ENCODE results near the gene PCK2. TPM values are rescaled to one million over a fixed set of nuclear protein-coding genes. Genes with fewer than 3 reads are reported as not detected.
A peak's percentile ranks its signal among the peaks of the same experiment; 100 is the strongest.

Gene PCK2
- total and polyA plus RNA-seq, 4 donors: 8.9 to 91.7 (median 38.2) TPM

DNA sequence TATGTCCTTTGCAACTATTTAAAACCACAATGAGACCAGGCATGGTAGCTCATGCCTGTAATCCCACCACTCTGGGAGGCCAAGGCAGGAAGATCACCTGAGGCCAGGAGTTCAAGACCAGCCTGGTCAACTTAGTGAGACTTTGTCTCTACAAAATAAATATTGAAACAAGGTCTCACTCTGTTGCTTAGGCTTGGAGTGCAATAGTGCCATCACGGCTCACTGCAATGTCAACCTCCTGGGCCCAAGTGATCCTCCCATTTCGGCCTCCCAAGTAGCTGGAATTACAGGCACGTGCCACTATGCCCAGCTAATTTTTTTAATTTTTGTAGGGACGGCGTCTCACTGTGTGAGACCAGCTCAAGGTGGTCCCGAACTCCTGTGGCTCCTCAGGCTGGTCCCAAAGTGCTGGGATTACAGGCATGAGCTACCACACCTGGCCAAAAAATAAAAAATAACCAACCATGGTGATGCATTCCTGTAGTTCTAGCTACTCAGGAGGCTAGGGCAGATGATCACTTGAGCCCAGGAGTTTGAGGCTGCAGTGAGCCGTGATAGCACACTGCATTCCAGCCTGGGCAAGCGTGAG lies 35.4 kb downstream of the PCK2 start:
- TF ChIP-seq, protein P1, sequence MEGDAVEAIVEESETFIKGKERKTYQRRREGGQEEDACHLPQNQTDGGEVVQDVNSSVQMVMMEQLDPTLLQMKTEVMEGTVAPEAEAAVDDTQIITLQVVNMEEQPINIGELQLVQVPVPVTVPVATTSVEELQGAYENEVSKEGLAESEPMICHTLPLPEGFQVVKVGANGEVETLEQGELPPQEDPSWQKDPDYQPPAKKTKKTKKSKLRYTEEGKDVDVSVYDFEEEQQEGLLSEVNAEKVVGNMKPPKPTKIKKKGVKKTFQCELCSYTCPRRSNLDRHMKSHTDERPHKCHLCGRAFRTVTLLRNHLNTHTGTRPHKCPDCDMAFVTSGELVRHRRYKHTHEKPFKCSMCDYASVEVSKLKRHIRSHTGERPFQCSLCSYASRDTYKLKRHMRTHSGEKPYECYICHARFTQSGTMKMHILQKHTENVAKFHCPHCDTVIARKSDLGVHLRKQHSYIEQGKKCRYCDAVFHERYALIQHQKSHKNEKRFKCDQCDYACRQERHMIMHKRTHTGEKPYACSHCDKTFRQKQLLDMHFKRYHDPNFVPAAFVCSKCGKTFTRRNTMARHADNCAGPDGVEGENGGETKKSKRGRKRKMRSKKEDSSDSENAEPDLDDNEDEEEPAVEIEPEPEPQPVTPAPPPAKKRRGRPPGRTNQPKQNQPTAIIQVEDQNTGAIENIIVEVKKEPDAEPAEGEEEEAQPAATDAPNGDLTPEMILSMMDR (IDR thresholded peaks at IDR 0.05; ENCODE audit: control extremely low read depth, extremely low read depth): no peak
- DNase-seq (no peak), ATAC-seq (ENCODE audit: insufficient read depth, low FRiP score) (no peak)
- H3K9ac ChIP-seq (ENCODE audit: insufficient read depth in 1 of 2, low read length in 2 of 2): no peak overlapping the region
- H3K27me3 ChIP-seq (ENCODE audit: control insufficient read depth in 3 of 3, insufficient read depth in 3 of 3, low read length in 2 of 3): no peaks in the 10 kb centered on the region
- H3K27ac ChIP-seq (ENCODE audit: low read depth in 1 of 2, low read length in 1 of 2): no peak overlapping the region
- peaks cover 0 to under 1% (median 0%) of the 10 kb centered on the region in 4 donors for H3K36me3 ChIP-seq (ENCODE audit: control insufficient read depth in 4 of 4, insufficient read depth in 4 of 4, low read length in 4 of 4)
- H3K4me3 ChIP-seq: no peak overlapping the region
- H3K4me1 ChIP-seq (ENCODE audit: control insufficient read depth in 5 of 5, insufficient read depth in 5 of 5, low read length in 5 of 5): peaks cover 0 to 5% (median 4%) of the 10 kb centered on the region in 5 donors
- H3K9me3 ChIP-seq (ENCODE audit: control insufficient read depth in 4 of 4, insufficient read depth in 3 of 4, low read length in 3 of 4): no peaks in the 10 kb centered on the region
- WGBS, 2 donors: 96 to 99% methylated on average over 8 of the region's 8 CpGs

DNA sequence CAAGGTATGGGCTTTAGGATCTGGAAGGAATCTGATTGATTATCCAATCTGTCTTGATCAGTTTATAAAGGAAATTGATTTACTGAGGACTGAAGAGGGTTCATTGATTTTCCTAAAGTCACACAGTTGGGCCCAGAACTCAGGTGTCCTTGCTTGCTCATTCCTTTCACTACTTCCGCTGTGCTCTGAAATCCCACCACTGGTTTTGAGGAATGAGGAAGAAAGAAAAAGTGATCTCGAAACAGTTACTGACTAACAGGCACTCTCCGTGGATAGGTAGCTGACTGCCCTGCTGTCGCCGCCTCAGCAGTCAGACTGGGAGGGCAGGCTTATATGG lies 36.2 kb downstream of the PCK2 start, which contains the start of gene FITM1:
Gene FITM1, plus strand, starts transcription at position 280 of the 337 bp plus-strand sequence. CDS start 905 bp downstream, outside the sequence.
- DNase-seq (no peak), ATAC-seq (ENCODE audit: insufficient read depth, low FRiP score) (no peak)
- no peaks in the 10 kb centered on the region for H3K36me3 ChIP-seq (ENCODE audit: control insufficient read depth in 4 of 4, insufficient read depth in 4 of 4, low read length in 4 of 4)
- no peak within 1 kb of the TSS for H3K4me3 ChIP-seq
- H3K9me3 ChIP-seq (ENCODE audit: control insufficient read depth in 4 of 4, insufficient read depth in 3 of 4, low read length in 3 of 4): no peaks in the 10 kb centered on the region
- H3K4me1 ChIP-seq (ENCODE audit: control insufficient read depth in 5 of 5, insufficient read depth in 5 of 5, low read length in 5 of 5): peaks cover 0 to 6% (median 4%) of the 10 kb centered on the region in 5 donors
- no peaks in the 10 kb centered on the region for H3K27me3 ChIP-seq (ENCODE audit: control insufficient read depth in 3 of 3, insufficient read depth in 3 of 3, low read length in 2 of 3)
- peak within 1 kb of the TSS; percentile 81 to 93 for H3K27ac ChIP-seq (ENCODE audit: low read depth in 1 of 2, low read length in 1 of 2)
- no peak within 1 kb of the TSS for H3K9ac ChIP-seq (ENCODE audit: insufficient read depth in 1 of 2, low read length in 2 of 2)
- 75 to 92% methylated on average over 5 of the region's 5 CpGs for WGBS, 2 donors
- TF ChIP-seq, protein P1 (IDR thresholded peaks at IDR 0.05; ENCODE audit: control extremely low read depth, extremely low read depth): no peak

DNA sequence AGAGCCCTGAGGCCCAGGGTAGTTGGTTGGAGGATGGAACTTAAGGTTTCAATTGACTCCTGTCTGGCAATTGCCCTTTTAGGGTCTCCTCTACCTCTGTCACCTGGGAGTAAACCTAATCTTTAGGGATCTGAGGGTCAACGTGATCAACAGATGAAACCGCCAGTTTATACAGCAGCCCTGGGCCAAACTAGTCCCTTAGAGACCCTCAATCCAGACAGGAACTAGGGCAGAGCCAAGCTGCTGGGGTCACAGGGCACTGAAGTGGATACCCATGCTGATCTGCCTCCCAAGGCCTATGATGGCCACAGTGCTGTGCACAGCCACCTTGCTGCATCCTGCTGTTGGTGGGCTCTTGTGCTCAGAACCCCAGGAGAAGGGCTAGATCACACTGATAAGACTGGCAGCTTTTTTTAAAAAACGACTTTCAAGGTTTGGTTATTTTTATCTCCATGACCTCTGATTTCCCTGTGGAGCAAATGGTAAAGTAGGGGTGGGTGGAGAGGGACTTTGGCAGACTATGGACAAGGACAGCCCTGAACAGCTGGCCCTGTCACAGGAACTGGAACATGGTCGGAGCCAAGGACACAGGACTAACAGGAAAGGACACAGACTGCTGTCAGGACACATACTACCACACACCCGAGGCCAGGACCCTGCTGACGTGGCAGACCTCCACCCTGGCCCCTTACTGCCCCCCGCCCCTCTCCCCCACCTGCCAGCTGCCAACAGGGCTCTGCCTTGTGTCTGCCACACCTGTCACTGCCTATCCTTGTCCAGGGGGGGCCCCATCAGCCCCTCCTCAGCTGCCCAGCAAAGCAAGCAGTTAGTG lies 36.8 kb downstream of the PCK2 start:
- H3K4me1 ChIP-seq (ENCODE audit: control insufficient read depth in 5 of 5, insufficient read depth in 5 of 5, low read length in 5 of 5): peaks cover 0 to 8% (median 4%) of the 10 kb centered on the region in 5 donors
- TF ChIP-seq, protein P1 (IDR thresholded peaks at IDR 0.05; ENCODE audit: control extremely low read depth, extremely low read depth): no peak
- no peak overlapping the region for H3K4me3 ChIP-seq
- ATAC-seq (ENCODE audit: insufficient read depth, low FRiP score): no peak
- H3K9me3 ChIP-seq (ENCODE audit: control insufficient read depth in 4 of 4, insufficient read depth in 3 of 4, low read length in 3 of 4): no peaks in the 10 kb centered on the region
- peak in 2 of 3 donors; percentile 45 to 59 for DNase-seq
- WGBS, 2 donors: 56 to 77% methylated on average over 7 of the region's 7 CpGs
- no peak overlapping the region for H3K9ac ChIP-seq (ENCODE audit: insufficient read depth in 1 of 2, low read length in 2 of 2)
- peak overlapping the region; percentile 21 to 93 for H3K27ac ChIP-seq (ENCODE audit: low read depth in 1 of 2, low read length in 1 of 2)
- H3K36me3 ChIP-seq (ENCODE audit: control insufficient read depth in 4 of 4, insufficient read depth in 4 of 4, low read length in 4 of 4): no peaks in the 10 kb centered on the region
- H3K27me3 ChIP-seq (ENCODE audit: control insufficient read depth in 3 of 3, insufficient read depth in 3 of 3, low read length in 2 of 3): no peaks in the 10 kb centered on the region

Measured in lung (tissue), 12 donors.